HepG2 (cell line): ENCODE results near the gene FSIP1. TPM values are rescaled to one million over a fixed set of nuclear protein-coding genes. Genes with fewer than 3 reads are reported as not detected.

Experiments
- KMT2A ChIP-seq: sonication (generic); formaldehyde crosslinking; IDR thresholded peaks from 2 replicates; pipeline ENCODE4 v1.4.0; 2020; ENCODE audit warnings: missing genetic modification reagents
- NFE2L1 ChIP-seq: sonication (generic); formaldehyde crosslinking; IDR thresholded peaks from 2 replicates; pipeline ENCODE4 v1.4.0; 2020; ENCODE audit warnings: missing genetic modification reagents, mild to moderate bottlenecking, borderline replicate concordance
- THYN1 ChIP-seq: sonication (generic); formaldehyde crosslinking; IDR thresholded peaks from 2 replicates; pipeline ENCODE4 v1.8.1; 2023; ENCODE audit warnings: low read depth, mild to moderate bottlenecking, moderate library complexity, missing genetic modification reagents, borderline replicate concordance
- ZNF136 ChIP-seq: sonication (generic); formaldehyde crosslinking; IDR thresholded peaks from 2 replicates; pipeline ENCODE4 v1.8.1; 2022; ENCODE audit warnings: low read depth, mild to moderate bottlenecking, moderate library complexity, missing genetic modification reagents
- ZSCAN21 ChIP-seq: sonication (generic); formaldehyde crosslinking; IDR thresholded peaks from 2 replicates; pipeline ENCODE4 v1.8.0; 2022; ENCODE audit warnings: mild to moderate bottlenecking, missing genetic modification reagents, moderate library complexity, borderline replicate concordance
- polyA plus RNA-seq, 8 experiments: library from polyadenylated mRNA; depleted of rRNA in 3 of 8; stranded (reverse) in 7 of 8; unstranded in 1 of 8; fragments of >200 nt; fragmentation: Illumina TruSeq in 4 of 8; extraction: Trizol in 4 of 8; gene quantifications; 2 replicates each; pipeline versions ENCODE4 v1.2.1 to v1.2.3, GENCODE V29; 2011 to 2016; ENCODE audit warnings: low read depth in 4 of 8, missing spikeins in 1 of 8, mixed read lengths in 1 of 8; ENCODE audit not compliant: insufficient read depth in 1 of 8
- total RNA-seq, 5 experiments: library from RNA; depleted of rRNA; stranded (reverse); fragments of >200 nt; fragmentation: Illumina TruSeq; extraction: Trizol; gene quantifications; 2 replicates each; pipeline ENCODE4 v1.2.3, GENCODE V29; 2016; ENCODE audit warnings: low read depth in 1 of 5
- TF ChIP-seq, protein P1 (sequence below): sonication (generic); formaldehyde crosslinking; IDR thresholded peaks from 2 replicates; pipeline ENCODE4 v1.4.0; 2020; ENCODE audit warnings: missing genetic modification reagents, borderline replicate concordance
- TF ChIP-seq, protein P2 (sequence below): sonication (generic); formaldehyde crosslinking; IDR thresholded peaks from 2 replicates; pipeline ENCODE4 v1.4.0; 2020; ENCODE audit warnings: mild to moderate bottlenecking, missing genetic modification reagents
- TF ChIP-seq, protein P3 (sequence below), 2 experiments: IDR thresholded peaks; 2 replicates each; pipeline ENCODE4 v1.6.1; 2011 to 2012; ENCODE audit warnings: low read length in 2 of 2, borderline replicate concordance in 1 of 2, low read depth in 1 of 2, mild to moderate bottlenecking in 1 of 2, moderate library complexity in 1 of 2
- TF ChIP-seq, protein P4 (sequence below): sonication (generic); formaldehyde crosslinking; IDR thresholded peaks from 2 replicates; pipeline ENCODE4 v1.4.0; 2020; ENCODE audit warnings: mild to moderate bottlenecking, missing genetic modification reagents

FSIP1 gene
- total and polyA plus RNA-seq, 2 of the 13 experiments (the other 11 are each of a cell fraction or from before 2014, with no cell fraction given) = 0.18 TPM; not detected in 1

DNA sequence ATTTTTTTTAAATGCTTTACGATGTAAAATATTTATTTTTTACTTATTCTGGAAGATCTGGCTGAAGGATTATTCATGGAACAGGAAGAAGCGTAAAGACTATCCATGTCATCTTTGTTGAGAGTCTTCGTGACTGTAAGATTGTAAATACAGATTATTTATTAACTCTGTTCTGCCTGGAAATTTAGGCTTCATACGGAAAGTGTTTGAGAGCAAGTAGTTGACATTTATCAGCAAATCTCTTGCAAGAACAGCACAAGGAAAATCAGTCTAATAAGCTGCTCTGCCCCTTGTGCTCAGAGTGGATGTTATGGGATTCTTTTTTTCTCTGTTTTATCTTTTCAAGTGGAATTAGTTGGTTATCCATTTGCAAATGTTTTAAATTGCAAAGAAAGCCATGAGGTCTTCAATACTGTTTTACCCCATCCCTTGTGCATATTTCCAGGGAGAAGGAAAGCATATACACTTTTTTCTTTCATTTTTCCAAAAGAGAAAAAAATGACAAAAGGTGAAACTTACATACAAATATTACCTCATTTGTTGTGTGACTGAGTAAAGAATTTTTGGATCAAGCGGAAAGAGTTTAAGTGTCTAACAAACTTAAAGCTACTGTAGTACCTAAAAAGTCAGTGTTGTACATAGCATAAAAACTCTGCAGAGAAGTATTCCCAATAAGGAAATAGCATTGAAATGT, 186.1 kb downstream of the FSIP1 start (continued):
- TF ChIP-seq, protein P1, sequence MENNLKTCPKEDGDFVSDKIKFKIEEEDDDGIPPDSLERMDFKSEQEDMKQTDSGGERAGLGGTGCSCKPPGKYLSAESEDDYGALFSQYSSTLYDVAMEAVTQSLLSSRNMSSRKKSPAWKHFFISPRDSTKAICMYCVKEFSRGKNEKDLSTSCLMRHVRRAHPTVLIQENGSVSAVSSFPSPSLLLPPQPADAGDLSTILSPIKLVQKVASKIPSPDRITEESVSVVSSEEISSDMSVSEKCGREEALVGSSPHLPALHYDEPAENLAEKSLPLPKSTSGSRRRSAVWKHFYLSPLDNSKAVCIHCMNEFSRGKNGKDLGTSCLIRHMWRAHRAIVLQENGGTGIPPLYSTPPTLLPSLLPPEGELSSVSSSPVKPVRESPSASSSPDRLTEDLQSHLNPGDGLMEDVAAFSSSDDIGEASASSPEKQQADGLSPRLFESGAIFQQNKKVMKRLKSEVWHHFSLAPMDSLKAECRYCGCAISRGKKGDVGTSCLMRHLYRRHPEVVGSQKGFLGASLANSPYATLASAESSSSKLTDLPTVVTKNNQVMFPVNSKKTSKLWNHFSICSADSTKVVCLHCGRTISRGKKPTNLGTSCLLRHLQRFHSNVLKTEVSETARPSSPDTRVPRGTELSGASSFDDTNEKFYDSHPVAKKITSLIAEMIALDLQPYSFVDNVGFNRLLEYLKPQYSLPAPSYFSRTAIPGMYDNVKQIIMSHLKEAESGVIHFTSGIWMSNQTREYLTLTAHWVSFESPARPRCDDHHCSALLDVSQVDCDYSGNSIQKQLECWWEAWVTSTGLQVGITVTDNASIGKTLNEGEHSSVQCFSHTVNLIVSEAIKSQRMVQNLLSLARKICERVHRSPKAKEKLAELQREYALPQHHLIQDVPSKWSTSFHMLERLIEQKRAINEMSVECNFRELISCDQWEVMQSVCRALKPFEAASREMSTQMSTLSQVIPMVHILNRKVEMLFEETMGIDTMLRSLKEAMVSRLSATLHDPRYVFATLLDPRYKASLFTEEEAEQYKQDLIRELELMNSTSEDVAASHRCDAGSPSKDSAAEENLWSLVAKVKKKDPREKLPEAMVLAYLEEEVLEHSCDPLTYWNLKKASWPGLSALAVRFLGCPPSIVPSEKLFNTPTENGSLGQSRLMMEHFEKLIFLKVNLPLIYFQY (CRISPR knock-in tag) = no peak
- TF ChIP-seq ZSCAN21 (no peak), ZNF136 (no peak), KMT2A (no peak), THYN1 (CRISPR knock-in tag) (no peak), NFE2L1 (CRISPR knock-in tag) (no peak)
- TF ChIP-seq, protein P2, sequence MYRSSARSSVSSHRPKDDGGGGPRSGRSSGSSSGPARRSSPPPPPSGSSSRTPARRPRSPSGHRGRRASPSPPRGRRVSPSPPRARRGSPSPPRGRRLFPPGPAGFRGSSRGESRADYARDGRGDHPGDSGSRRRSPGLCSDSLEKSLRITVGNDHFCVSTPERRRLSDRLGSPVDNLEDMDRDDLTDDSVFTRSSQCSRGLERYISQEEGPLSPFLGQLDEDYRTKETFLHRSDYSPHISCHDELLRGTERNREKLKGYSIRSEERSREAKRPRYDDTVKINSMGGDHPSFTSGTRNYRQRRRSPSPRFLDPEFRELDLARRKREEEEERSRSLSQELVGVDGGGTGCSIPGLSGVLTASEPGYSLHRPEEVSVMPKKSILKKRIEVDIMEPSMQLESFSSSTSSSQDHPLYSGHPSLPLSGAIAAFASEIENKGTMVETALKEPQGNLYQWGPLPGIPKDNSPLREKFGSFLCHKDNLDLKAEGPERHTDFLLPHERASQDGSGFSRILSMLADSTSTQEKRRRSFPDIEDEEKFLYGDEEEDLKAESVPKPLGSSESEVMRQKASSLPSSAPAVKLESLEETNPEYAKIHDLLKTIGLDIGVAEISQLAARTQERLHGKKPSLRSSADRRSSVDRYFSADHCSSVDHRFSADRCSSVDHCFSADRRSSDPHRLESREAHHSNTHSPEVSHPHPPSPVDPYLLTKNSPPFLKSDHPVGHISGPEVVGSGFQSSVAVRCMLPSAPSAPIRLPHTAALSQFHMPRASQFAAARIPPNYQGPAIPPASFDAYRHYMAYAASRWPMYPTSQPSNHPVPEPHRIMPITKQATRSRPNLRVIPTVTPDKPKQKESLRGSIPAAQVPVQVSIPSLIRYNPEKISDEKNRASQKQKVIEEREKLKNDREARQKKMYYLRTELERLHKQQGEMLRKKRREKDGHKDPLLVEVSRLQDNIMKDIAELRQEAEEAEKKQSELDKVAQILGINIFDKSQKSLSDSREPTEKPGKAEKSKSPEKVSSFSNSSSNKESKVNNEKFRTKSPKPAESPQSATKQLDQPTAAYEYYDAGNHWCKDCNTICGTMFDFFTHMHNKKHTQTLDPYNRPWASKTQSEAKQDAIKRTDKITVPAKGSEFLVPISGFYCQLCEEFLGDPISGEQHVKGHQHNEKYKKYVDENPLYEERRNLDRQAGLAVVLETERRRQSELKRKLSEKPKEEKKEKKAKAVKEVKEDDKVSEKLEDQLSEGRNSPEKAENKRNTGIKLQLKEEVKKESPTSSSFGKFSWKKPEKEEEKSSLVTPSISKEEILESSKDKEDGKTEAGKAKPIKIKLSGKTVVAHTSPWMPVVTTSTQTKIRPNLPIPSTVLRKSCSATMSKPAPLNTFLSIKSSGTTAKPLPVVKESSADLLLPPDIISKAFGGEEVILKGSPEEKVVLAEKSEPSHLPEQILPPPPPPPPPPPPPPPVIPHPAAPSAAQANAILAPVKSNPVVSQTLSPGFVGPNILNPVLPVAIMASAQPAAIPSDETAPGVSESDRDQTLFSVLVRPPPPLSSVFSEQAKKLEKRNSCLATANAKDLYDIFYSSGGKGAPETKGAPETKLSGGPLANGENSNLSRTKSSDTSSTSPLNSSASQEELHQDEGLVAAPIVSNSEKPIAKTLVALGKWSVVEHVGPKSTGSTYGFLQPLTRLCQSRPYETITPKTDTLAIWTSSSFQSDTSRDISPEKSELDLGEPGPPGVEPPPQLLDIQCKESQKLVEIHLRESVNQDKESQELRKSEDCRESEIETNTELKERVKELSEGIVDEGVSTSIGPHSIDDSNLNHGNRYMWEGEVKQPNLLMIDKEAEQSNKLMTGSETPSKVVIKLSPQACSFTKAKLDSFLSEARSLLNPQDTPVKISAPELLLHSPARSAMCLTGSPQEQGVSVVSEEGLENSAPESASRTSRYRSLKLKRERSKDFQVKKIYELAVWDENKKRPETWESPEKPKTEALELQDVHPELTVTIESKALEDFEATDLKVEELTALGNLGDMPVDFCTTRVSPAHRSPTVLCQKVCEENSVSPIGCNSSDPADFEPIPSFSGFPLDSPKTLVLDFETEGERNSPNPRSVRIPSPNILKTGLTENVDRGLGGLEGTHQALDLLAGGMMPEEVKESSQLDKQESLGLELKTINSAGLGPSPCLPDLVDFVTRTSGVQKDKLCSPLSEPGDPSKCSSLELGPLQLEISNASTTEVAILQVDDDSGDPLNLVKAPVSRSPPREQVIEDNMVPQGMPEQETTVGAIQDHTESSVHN (CRISPR knock-in tag) = no peak
- TF ChIP-seq, protein P3, sequence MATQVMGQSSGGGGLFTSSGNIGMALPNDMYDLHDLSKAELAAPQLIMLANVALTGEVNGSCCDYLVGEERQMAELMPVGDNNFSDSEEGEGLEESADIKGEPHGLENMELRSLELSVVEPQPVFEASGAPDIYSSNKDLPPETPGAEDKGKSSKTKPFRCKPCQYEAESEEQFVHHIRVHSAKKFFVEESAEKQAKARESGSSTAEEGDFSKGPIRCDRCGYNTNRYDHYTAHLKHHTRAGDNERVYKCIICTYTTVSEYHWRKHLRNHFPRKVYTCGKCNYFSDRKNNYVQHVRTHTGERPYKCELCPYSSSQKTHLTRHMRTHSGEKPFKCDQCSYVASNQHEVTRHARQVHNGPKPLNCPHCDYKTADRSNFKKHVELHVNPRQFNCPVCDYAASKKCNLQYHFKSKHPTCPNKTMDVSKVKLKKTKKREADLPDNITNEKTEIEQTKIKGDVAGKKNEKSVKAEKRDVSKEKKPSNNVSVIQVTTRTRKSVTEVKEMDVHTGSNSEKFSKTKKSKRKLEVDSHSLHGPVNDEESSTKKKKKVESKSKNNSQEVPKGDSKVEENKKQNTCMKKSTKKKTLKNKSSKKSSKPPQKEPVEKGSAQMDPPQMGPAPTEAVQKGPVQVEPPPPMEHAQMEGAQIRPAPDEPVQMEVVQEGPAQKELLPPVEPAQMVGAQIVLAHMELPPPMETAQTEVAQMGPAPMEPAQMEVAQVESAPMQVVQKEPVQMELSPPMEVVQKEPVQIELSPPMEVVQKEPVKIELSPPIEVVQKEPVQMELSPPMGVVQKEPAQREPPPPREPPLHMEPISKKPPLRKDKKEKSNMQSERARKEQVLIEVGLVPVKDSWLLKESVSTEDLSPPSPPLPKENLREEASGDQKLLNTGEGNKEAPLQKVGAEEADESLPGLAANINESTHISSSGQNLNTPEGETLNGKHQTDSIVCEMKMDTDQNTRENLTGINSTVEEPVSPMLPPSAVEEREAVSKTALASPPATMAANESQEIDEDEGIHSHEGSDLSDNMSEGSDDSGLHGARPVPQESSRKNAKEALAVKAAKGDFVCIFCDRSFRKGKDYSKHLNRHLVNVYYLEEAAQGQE (IDR thresholded peaks at IDR 0.05; ENCODE audit: borderline replicate concordance in 1 of 2, low read depth in 1 of 2, low read length in 2 of 2) = no peak
- TF ChIP-seq, protein P4, sequence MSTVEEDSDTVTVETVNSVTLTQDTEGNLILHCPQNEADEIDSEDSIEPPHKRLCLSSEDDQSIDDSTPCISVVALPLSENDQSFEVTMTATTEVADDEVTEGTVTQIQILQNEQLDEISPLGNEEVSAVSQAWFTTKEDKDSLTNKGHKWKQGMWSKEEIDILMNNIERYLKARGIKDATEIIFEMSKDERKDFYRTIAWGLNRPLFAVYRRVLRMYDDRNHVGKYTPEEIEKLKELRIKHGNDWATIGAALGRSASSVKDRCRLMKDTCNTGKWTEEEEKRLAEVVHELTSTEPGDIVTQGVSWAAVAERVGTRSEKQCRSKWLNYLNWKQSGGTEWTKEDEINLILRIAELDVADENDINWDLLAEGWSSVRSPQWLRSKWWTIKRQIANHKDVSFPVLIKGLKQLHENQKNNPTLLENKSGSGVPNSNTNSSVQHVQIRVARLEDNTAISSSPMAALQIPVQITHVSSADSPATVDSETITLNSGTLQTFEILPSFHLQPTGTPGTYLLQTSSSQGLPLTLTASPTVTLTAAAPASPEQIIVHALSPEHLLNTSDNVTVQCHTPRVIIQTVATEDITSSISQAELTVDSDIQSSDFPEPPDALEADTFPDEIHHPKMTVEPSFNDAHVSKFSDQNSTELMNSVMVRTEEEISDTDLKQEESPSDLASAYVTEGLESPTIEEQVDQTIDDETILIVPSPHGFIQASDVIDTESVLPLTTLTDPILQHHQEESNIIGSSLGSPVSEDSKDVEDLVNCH (CRISPR knock-in tag) = no peak
